Measurements from ENCODE around the gene SRGAP3.

SRGAP3 gene

DNA sequence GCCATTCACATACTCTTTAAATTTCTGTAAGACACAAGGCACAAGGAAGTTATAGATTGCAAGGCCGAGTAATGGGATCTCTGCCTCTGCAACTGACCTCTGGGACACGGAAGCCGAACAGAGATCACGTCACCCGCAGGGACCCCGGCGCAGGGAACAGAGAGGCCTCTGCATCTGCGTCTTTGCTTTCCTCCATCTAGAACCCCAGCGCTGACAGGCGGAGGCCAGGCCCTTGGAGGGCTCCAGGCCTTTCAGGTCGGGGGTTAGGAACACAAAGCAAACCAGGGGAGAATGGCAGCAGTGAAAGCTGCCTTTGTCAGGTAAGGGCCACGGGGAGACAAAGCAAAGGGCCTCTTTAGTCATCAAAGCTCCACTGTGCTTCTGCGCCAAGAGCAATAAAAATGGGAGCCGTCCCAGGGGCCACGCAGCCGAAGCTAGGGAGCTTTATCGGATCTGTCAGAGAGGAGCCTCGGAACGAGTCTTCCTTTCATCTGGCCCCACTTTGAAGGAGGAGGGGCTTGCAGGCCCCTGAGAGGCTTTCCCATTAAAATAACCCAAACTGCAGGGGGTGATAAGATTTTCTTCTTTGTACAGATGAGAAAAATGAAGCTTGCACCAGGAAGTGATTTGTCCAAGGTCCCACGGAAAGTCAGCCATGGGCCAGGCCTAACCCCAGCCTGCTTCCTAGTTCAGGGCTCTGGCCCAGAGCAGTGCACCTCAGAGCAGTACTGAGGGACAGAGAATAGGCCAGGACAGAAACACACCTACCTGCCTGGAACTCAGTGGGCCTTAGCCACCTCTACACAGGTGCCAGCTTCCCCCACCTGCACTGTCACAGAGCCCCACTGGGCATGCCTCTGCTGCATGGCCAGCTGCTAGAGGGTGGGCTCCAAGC is 201.7 kb downstream of the SRGAP3 start:
- no peak for DNase-seq (ENCODE audit: low spot score)

DNA sequence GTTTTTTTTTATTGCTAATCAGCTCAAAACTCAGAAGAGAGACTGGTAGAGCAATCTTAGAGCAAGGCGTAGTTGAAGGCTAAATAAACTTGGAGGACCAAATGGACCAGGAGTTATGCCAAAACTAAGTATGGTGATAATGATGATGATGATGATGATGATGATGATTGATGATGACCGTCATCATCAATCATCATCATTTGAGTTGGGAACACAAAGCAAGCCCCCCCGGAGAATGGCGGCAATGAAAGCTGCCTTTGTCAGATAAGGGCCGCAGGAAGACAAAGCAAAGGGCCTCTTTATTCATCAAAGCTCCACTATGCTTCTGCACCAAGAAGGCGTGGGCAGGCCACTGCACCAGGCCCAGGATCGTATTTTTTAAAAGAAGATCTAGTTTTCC is 204.1 kb downstream of the SRGAP3 start:
- peak; percentile 70 for DNase-seq (ENCODE audit: low spot score)

DNA sequence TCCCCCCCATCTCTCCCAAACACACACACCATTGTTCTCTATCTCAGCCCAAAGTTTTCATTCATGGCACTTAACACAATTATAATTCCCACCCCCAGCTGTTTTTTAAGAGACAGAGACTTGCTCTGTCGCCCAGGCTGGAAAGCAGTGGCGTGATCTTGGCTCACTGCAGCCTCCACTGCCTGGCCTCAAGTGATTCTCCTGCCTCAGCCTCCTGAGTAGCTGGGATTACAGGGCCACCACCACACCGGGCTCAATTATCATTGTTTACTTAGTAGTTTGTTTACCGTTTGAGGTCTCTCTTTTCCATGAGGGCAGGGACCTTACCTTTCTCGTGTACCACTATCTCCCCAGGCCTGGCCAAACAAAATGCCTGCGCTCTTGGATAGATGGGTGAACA is 206.4 kb downstream of the SRGAP3 start:
- DNase-seq (ENCODE audit: low spot score): no peak

DNA sequence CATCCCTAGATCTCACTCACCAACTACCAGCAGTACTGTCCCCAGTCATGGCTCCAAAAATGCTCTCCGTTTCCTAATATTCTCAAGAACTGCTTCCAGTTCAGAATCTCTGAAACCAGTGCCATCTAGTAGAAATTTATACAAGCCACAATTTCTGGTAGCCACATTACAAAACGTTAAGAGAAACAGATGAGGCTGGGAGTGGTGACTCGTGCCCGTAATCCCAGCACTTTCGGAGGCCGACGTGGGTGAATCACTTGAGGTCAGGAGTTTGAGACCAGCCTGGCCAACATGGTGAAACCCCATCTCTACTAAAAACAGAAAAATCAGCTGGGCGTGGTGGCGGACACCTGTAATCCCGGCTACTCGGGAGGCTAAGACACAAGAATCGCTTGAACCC is 207.8 kb downstream of the SRGAP3 start:
- DNase-seq (ENCODE audit: low spot score): no peak

DNA sequence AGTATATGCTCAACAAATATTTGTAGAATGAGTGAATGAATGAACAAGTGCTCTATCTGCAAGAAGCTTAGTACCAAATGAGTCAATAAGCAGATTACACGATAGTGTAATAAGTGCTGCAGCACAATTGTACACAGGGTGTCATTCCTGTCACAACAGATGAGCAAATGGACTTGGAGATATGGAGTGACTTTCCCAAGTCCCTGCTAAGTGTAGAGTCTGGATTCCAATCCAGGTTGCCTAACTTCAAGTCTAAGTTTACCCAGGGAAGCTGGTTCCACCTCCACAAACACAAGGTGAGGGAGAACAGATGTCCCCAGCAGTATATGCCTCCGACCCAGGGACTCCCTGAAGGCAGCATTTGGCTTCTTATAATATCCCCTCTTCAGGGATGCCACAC is 208.4 kb downstream of the SRGAP3 start:
- DNase-seq (ENCODE audit: low spot score): no peak

DNA sequence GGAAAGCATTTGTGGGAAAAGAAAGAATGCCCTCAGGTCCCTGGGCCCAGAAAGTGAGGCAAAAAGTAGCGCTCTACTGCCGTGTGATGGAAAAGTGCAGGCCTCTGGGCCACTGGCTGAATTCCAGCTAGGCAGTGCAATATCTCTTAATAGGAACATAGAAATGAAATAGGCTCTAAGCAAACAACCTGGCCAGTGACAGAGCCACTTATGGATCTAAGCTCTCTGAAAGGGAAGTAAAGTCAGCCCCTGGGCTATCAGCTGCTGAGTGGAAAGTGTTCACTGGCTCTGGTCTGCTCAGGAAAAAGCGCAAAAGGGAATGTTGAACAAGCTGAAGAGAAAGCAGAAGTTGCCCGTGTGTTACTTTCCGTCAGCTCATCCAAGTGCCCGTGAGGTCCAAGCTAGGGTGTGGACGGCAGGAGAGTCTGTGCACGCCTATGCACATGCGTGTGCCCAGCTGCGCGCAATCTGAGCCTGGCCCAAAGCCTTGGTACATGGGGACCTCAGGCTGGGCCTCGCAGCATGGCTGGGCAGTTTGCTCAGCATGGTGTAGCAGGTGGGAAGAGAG is 212.2 kb downstream of the SRGAP3 start:
- no peak for DNase-seq (ENCODE audit: low spot score)

DNA sequence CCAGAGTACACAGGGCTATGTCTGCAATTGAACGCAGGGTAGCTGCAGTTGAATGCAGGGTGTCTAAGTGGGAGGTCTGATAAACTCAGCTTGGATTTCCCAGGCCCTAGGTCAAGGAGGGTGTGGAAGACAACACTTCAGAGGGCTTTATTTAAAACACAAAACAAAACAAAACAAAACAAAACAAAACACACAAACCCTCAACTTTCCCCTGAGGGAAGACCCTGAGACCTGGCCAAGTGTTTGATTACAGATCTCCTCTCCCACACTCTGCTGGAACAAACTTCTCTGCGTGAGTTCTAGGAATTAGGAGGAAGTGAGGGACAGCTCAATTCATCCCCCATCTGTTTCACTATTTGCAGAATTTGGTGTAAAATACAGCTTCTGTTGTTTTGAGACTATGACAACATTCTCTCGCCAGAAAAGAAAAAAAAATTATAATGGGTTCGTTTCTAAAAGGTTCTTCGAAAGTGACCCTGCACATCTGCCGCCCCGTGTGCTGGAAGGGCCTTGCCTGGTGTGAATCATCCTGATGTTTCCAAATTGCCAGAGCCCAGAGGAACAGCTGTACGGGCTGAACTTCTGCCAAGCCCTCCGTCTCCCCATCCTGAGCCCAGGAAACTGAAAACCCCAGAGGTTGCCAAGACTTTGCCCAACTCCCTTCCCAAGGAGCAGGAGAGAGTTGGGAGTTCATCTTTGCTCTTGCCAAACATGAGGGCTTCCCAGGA is 212.9 kb downstream of the SRGAP3 start:
- DNase-seq (ENCODE audit: low spot score): peak; percentile 41

DNA sequence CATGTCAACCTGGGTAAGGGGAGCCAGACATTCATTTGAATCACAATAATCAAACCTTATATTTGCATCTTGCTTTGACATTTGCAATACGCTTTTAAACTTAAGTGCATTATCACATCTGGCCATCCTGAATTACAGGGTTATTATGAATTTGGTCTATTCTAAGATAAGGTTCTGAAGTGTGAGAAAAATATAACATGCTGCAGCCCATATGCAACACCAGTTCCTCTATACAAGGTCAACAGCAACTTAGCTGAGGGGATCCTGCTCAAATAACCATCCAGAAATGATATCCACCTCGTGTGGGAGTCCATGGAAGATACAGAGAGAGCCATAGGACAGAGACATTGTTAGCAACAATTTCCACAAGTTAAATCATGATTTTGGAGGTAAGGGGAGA is 213.5 kb downstream of the SRGAP3 start:
- no peak for DNase-seq (ENCODE audit: low spot score)

DNA sequence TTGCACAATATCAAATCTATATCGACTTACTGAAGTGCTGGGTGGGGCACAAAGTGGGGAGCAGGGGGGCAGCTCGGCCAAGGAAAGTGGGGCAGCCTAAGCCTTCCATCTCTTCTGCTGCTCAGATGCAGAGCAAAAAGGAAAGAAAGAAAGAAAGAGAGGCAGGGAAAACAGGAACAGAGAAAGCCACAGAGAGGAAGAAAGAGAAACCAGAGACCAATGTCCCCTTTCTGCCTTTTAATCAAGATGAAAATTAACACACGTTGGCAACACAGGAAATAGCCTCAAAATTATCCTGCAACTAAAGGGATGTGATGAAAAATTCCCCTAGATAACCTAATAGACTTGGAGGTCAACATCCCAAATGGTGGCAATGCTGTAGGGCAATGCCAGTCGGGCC is 214.0 kb downstream of the SRGAP3 start:
- no peak for DNase-seq (ENCODE audit: low spot score)

DNA sequence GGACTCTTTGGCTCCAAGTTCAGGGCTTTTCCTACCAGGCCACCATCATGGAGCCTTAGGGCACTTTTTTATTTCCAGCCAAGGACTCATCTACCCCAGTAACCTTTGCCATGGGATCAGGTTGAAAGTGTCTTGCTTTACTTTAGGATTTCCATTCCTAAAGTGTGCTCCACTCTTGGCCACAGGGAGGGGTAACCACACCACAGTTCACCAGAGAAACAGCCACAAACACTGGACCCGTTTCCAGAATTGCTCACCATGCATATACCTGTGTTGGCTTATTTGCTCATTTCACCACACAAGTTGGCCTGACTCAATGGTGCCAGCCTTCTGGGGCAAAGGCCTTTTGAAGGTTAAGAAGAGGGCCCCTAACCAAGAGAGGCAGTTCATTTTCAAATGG is 215.6 kb downstream of the SRGAP3 start:
- DNase-seq (ENCODE audit: low spot score): no peak

DNA sequence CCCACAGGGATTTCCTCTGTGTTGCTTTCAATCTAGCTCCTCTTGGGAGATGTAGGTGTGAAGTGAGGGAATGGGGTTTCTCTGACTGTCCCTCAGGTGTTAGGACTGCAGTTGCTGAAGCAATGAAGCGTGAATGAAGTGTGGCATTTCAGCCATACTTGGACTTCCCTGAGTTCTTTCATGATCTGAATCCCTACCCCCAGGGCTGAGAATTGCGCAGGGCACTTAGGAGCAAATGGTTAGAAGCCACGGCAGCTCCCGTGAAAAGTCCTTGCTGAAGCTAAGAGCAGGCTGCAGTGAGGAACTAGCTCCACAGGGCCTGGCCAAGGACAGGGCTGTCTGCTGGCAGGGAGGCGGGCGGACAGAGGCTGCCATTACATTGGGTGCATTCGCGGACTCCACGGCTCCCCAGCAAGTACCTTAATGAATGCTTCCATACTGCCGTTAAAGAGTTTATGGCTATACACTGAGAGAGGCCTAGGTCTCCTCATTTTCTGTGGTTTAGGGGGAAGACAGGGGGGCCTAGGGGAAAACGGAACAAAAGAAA is 217.1 kb downstream of the SRGAP3 start:
- DNase-seq (ENCODE audit: low spot score): no peak

DNA sequence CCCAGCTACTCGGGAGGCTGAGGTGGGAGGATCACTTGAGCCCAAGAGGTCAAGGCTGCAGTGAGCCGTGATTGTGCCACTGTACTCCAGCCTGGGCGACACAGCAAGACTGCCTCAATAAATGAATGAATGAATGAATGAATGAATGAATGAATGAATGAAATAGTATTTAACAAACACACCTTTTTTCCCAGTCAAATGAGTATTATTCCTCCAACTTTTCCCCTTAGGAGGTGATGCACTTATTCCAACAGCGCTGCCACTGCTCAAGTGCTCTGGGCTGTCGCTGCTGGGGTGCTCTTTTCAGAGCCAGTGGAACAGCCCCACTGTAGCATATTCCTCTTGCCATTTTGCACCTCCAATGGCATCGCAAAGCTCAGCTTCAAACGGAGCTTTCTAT is 219.4 kb downstream of the SRGAP3 start:
- DNase-seq (ENCODE audit: low spot score): no peak

DNA sequence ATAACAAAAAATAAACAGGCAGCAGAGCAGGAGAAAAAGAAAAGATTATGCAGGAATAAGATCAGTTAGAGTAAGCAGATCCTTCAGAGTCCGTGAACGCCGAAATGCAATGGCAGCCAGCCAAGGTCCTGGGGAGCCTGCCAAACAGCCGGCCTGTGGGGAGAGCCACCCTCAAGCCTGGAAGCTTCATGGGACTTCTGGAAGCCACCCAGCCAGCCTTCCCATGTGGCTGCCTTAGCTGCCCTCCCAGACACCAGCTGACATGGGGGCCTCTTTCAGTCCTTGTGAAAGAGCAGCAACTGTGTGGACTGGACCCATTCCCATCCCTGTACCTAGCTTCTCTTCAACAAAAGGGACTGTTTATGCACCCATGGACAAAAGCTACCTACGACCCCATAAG is 221.3 kb downstream of the SRGAP3 start:
- peak; percentile 89 for DNase-seq (ENCODE audit: low spot score)

DNA sequence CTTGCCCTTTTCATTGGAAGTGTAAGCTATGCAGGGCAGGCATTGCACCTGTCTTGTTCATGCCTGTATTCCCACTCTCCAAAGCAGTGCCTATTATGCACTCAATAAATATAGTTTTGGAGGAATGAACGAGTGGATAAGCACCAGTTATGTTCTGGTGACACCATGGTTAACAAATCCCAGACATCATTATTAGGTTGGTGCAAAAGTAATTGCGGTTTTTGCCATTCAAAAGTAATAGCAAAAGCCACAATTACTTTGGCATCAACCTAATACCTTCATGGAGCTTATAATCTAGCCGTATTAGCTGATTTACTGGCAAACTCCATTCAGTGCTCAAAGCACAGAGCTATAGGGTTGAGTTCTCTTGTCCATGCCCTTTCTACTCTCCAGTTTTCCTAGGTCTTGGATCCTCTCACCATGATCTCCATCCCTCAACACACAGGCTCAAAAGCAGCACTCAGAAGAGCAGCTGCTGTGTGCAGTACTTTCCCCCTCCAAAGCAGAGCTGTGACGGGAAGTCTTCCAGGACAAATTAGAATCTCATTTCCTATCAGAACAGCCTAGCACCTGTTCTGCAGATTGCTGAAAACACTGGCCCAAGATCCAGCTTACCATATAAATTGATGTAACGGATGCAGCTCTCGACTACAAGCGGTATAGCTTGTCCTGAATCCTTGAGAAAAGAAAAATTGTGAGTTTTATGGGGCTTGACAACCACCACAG is 223.0 kb downstream of the SRGAP3 start:
- no peak for DNase-seq (ENCODE audit: low spot score)

DNA sequence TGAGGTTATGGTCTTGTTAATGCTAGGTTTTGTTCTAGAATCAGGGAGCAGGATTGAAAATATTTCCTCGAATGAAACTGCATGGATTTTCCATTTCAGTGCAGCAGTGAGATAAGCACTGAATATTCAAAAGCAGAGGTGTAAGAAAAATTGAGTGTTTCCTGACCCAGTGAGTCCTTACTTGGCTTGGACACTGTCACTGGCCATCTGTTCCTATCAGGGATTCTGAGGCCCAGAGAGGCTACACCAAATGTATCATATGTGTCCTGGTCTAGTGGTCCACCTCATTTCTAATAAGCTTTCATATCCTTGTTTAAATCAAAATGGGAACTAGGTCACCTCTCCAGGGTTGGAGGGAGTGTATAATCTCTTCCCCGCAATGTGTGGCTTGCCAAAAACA is 225.1 kb downstream of the SRGAP3 start:
- no peak for DNase-seq (ENCODE audit: low spot score)

DNA sequence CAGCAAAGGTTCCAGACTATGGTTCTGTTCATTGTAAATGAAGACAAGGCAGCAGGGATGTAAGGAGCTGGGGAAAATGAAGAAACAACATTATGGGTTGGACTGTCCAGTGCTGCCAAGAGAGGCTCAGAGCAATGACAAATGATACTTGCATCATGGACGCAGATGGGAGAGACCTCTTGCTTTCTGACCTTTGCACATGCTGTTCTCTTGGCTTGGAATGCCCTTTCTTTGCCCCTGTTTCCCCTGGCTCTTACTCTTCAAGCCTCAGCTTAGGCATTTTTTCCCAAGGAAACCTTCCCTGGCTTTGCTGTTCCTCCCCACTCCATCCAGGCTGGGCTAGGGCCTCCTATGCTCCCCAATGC is 226.2 kb downstream of the SRGAP3 start:
- DNase-seq (ENCODE audit: low spot score): no peak

DNA sequence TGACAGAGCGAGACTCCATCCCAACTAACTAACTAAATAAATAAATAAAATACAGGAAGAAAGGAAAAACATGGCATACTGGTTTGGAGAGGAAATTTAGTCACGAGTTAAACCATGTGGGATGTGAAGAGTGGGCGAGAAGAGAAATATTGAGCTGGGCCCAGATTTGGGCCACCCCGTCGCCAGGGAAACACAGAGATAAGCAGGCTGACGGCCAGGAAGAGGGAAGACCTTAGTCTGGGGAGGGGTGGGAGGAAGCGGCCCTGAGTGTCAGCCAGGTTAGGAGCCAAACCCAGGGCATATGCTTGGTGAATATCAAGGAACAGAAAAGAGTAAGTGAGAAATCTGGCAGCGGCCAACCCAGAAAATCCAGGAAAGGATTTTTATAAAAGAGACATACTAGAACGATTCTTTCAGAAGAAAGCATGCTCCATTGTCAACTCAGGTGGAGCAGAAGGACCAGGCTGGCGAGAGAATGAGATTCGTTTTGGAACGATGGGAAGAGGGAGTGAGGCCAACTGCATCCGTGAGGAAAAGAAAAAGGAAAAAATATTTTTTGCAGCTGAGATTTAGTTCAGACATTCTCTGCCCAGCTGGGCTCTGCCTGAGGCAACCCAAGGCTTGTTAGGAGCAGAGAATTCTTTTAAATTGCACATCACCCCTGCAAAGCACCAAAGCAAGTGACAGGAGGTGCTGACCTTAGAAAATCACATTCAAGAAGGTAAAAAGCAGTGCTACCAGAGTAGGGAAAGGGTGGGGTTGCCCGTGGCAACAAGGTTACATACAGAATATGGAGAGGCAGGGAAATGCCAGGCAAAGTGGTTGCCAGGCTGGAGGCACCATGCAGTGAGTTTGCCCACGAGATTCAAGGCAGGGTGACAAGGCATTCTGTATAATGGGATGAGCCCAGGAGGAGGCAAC is 226.9 kb downstream of the SRGAP3 start:
- DNase-seq (ENCODE audit: low spot score): no peak

DNA sequence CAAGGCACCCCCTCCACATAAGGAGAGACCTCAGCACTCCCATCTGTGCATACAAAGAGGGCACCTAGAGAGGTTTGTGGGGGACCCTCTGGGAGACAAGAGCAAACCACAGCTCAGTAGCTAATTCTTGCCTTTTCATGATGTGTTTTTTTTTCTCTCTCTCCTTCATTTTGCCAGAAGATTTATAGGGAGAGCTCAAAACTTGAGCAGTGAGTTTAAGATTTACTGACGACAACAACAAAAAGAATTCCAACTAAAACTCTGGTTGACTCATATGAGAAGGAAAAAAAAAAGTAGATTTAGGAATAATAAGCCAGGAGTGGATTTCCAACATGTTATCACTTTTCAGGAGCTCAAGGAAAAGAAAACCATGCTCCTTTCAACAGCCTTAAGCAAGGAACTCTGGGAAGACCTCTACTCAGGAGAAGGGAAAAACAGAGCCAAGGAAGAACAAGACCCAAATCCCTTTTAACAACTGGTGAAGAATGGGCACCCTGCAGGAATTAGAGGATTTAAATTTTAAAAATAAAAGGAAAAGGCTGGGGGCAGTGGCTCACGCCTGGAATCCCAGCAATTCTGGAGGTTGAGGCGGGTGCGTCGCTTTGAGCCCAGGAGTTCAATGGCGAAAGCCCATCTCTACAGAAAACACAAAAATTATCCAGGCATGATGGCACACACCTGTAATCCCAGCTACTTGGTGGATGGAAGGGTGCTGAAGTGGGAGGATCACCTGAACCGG is 228.0 kb downstream of the SRGAP3 start:
- DNase-seq (ENCODE audit: low spot score): no peak

DNA sequence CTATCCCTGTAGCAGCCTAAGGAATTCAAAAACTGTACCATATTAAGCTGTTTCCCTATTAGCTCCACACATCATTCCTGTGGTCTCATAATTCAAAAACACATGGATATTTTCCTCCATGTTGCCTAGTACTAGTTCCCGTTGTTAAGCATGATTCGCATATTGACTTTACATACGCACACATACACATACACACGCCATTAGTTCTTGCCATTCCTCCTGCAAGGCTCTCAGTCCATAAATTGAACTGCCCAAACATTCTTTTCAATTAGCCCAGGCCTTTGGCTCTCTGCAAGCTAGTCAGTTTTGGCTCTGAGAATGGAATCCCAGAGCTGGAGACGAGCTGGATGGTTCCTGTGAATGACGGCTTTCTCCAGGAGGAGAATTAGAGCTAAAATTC is 229.0 kb downstream of the SRGAP3 start:
- DNase-seq (ENCODE audit: low spot score): no peak

DNA sequence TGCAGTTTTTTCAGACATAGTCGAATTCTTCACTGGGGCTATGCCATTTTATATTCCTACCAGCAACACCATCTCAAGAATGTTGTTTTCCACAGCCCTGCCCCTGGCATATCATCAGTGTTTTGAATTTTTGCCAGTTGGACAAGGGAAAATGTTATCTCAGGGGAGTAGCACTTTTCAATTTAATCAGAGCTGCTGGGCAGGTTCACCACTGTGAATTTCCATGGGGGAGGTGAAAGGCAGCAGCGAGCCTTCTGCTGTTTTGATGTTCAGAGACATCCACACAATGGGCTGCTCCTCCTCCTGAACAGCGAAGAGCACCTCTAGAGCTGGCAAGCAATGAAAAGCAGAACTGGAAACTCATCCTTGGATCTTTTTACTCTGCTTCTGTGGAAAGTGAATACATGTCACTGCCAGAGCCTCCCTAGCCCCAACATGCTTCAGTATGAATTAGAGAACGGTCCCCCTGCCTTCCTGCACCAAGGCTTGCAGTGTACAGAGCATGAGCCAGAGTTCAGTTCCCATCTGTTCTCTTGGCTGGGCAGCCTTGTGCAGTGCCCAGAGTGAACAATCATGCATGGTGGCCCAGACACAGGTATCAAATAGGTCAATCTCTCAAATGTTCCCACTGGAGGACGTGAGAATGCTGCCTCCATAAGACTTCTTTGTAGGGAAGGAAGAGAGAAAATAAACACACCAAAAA is 230.0 kb downstream of the SRGAP3 start:
- no peak for DNase-seq (ENCODE audit: low spot score)

Measured in globus pallidus (tissue), 1 donor.